Breast epithelium (tissue), 4 donors: ENCODE results near the gene AOPEP. TPM values are rescaled to one million over a fixed set of nuclear protein-coding genes. Genes with fewer than 3 reads are reported as not detected.

Experiments
- DNase-seq, 2 donors: peaks; one replicate each; pipeline ENCODE4 v3.0.0-alpha.2; 2019; ENCODE audit warnings: low spot score in 2 of 2
- H3K27ac ChIP-seq, 2 donors: fragments of 200-600 bp; sonication (generic) in 1 of 2; one replicate each; pipeline ENCODE4 v1.5.1; 2016 to 2019; ENCODE audit warnings: mild to moderate bottlenecking in 1 of 2
- H3K27me3 ChIP-seq, 2 donors: fragments of 200-600 bp; sonication (generic) in 1 of 2; one replicate each; pipeline versions ENCODE4 v1.5.1 to v1.6.0; 2017 to 2019; ENCODE audit warnings: control low read depth in 1 of 2, mild to moderate bottlenecking in 1 of 2
- H3K36me3 ChIP-seq: fragments of 200-600 bp; one replicate; pipeline ENCODE4 v1.5.1; 2019
- H3K4me1 ChIP-seq, 2 donors: fragments of 200-600 bp; sonication (generic); one replicate each; pipeline ENCODE4 v1.5.1; 2016 to 2019; ENCODE audit warnings: control low read depth in 1 of 2
- H3K4me3 ChIP-seq, 3 donors: fragments of 200-600 bp; sonication (generic); 1 replicate in 2 of 3; 2 replicates in 1 of 3; pipeline ENCODE4 v1.5.1; 2016 to 2019; ENCODE audit warnings: mild to moderate bottlenecking in 3 of 3, moderate library complexity in 2 of 3
- H3K9me3 ChIP-seq, 2 donors: fragments of 200-600 bp; sonication (generic) in 1 of 2; one replicate each; pipeline ENCODE4 v1.5.1; 2016 to 2019; ENCODE audit warnings: control low read depth in 1 of 2
- POLR2A ChIP-seq: fragments of 450-650 bp; IDR thresholded peaks from one replicate; pipeline ENCODE4 v1.6.1; 2016; ENCODE audit warnings: antibody characterized with exemption, mild to moderate bottlenecking, moderate library complexity
- POLR2AphosphoS5 ChIP-seq, 3 donors: sonication (generic); formaldehyde crosslinking; IDR thresholded peaks; one replicate each; pipeline ENCODE4 v1.6.1; 2017; ENCODE audit warnings: antibody characterized with exemption in 3 of 3
- intact Hi-C: fragments of 100-400 bp; cut with DNase I; formaldehyde crosslinking; loops from one replicate; pipeline ENCODE4 v1.15.1; 2023; ENCODE audit warnings: low total_unique reads
- total RNA-seq, 3 donors: library from RNA; depleted of rRNA; stranded (reverse); fragments of >200 nt; gene quantifications; one replicate each; pipeline ENCODE4 v1.1.0, GENCODE V29; 2016
- TF ChIP-seq, protein P1 (sequence below), 3 donors: fragments of 450-650 bp; IDR thresholded peaks; one replicate each; pipeline ENCODE4 v1.5.1; 2016 to 2017; ENCODE audit warnings: antibody characterized with exemption in 3 of 3, mild to moderate bottlenecking in 3 of 3, moderate library complexity in 3 of 3

The AOPEP gene
- total RNA-seq, 3 donors from 2014 or later, result 15.5 to 94.1 (median 87.5) TPM

DNA sequence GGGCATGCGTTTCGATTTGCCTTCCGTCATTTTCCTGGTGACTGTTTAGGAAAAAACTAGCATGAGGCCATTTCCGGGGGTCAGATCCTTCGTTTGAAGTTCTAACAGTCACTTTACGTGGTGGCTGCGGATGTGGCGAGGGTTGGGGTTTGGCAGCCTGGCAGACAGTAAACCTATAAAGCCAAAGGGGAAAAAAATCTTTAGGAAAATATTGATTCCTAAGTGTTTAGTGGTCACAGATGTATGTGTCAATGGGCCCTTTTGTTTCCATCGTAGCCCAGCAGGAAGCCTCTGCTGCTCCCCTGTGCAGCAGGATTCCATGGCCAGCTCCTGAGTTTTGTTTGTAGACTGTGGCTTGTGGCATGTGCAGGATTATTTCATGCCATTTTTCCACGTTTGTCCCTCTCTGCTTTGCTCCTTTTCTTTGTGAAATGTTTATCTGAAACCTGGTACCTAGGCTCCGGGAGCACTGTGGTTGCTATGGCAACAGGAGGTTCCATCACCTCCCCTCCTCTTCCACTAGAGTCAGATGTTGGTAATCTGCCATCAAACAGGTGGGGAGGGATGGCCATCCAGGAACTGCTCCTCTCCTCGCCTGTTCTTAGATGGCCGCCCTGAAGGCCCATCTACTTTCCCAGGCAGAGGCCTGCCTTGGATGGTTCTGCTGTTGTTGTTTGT, 202.3 kb downstream of the AOPEP start:
- no peak for DNase-seq
- Histone ChIP-seq H3K4me3 (no peak overlapping the region), H3K36me3 (no peaks in the 10 kb centered on the region), H3K4me1 (peaks cover 0 to 3% of the 10 kb centered on the region in 2 donors), H3K27ac (peak overlapping the region in 1 of 2 donors; percentile 7), H3K9me3 (no peaks in the 10 kb centered on the region), H3K27me3 (no peaks in the 10 kb centered on the region)
- intact Hi-C loops, result no loop called here
- TF ChIP-seq, protein P1, sequence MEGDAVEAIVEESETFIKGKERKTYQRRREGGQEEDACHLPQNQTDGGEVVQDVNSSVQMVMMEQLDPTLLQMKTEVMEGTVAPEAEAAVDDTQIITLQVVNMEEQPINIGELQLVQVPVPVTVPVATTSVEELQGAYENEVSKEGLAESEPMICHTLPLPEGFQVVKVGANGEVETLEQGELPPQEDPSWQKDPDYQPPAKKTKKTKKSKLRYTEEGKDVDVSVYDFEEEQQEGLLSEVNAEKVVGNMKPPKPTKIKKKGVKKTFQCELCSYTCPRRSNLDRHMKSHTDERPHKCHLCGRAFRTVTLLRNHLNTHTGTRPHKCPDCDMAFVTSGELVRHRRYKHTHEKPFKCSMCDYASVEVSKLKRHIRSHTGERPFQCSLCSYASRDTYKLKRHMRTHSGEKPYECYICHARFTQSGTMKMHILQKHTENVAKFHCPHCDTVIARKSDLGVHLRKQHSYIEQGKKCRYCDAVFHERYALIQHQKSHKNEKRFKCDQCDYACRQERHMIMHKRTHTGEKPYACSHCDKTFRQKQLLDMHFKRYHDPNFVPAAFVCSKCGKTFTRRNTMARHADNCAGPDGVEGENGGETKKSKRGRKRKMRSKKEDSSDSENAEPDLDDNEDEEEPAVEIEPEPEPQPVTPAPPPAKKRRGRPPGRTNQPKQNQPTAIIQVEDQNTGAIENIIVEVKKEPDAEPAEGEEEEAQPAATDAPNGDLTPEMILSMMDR (IDR thresholded peaks at IDR 0.05), result no peak
- TF ChIP-seq POLR2A (no peak), POLR2AphosphoS5 (IDR thresholded peaks at IDR 0.05) (no peak)

DNA sequence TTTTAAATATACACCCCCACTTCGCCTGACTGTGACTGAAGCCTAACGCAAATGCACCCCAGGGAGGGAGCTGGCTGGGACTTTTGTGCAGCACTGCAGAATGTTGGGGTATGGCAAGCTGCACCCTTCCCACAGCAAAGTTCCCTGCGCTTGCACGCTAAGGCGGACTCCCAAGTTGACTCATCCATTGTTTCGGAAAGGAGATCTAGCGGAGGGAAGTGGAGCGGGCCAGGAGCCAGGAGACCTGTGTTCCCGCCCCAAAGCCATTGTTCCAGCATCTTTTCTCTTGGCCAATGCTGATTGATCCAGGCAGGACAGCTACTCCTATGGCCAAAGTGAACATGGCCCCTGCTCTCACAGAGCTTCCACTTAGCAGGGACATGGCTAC, 202.9 kb downstream of the AOPEP start:
- intact Hi-C loops, result no loop called here
- Histone ChIP-seq H3K4me1 (no peaks in the 10 kb centered on the region), H3K27ac (no peak overlapping the region)

DNA sequence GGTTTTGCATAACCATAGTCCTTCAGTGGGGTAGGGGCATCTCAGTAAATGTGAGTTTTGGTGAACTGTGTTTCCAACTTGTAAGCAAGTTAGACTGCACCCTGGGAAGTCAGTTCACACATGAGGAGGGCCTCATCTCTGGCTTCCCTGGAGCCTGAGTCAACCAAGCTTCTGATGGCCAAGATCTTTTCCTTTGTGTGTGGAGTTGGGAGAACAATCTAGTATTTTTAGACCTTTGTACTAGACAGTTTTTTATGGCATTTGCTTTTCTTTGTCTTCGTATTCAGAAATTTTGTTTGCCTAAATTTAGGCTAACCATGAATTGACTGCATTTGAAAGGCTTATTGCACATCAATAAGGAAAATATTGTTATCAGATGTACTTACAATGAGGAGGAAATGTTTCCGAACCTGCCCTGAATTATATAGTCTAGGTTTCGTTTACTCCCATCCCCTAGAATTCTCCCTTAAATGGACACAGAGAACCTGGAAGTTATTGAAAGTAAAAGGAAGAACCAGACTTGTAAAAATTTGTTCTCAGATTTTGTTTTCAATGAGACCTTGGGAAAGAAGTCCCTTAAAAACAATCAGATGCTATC, 204.6 kb downstream of the AOPEP start:
- intact Hi-C loops, result no loop called here
- TF ChIP-seq POLR2A (no peak), POLR2AphosphoS5 (IDR thresholded peaks at IDR 0.05) (no peak)
- TF ChIP-seq, protein P1 (IDR thresholded peaks at IDR 0.05), result no peak
- Histone ChIP-seq H3K4me3 (no peak overlapping the region), H3K4me1 (no peaks in the 10 kb centered on the region), H3K9me3 (no peaks in the 10 kb centered on the region), H3K36me3 (no peaks in the 10 kb centered on the region), H3K27ac (no peak overlapping the region), H3K27me3 (no peaks in the 10 kb centered on the region)
- no peak for DNase-seq

More for the DNA sequence above, 202.9 kb downstream of the AOPEP start:
- DNase-seq, result no peak
- no peaks in the 10 kb centered on the region for H3K36me3 ChIP-seq
- no peaks in the 10 kb centered on the region for H3K9me3 ChIP-seq
- H3K27me3 ChIP-seq, result no peaks in the 10 kb centered on the region
- H3K4me3 ChIP-seq, result no peak overlapping the region
- TF ChIP-seq POLR2AphosphoS5 (IDR thresholded peaks at IDR 0.05) (no peak), POLR2A (no peak)
- TF ChIP-seq, protein P1 (IDR thresholded peaks at IDR 0.05), result no peak

DNA sequence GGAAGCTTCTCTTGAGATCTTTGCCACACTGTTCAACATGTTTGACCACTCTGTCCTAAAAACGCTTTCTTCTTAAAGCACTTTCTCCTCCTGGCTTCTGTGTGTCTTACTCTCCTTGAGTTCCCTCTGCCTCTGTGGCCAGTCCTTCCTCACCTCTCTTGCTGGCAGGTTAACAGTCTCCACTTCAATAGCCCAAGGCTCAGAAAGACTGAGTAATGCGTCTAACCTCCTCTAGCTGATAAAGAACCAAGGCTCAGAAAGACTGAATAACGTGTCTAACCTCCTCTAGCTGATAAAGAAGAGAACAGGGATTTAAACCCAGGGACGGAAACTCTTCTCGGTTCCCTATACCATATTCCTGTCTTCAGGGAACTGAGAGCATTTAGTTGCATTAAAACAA, 205.2 kb downstream of the AOPEP start:
- no peaks in the 10 kb centered on the region for H3K4me1 ChIP-seq
- intact Hi-C loops, result no loop called here
- no peaks in the 10 kb centered on the region for H3K27me3 ChIP-seq
- no peaks in the 10 kb centered on the region for H3K9me3 ChIP-seq
- H3K36me3 ChIP-seq, result no peaks in the 10 kb centered on the region
- H3K4me3 ChIP-seq, result no peak overlapping the region
- H3K27ac ChIP-seq, result no peak overlapping the region
- no peak for DNase-seq
- TF ChIP-seq POLR2A, result no peak
- TF ChIP-seq POLR2AphosphoS5 (IDR thresholded peaks at IDR 0.05), result no peak
- TF ChIP-seq, protein P1 (IDR thresholded peaks at IDR 0.05), result no peak
